K562 (cell line): ENCODE data around the gene OXT. TPM values are rescaled to one million over a fixed set of nuclear protein-coding genes. Genes with fewer than 3 reads are reported as not detected.

ENCODE experiments used
- CBFB ChIP-seq: sonication (generic); formaldehyde crosslinking; IDR thresholded peaks from 2 replicates; pipeline ENCODE4 v1.4.0; 2020; ENCODE audit warnings: mild to moderate bottlenecking, missing genetic modification reagents
- ETS1 ChIP-seq: conservative IDR thresholded peaks from 2 replicates; pipeline ENCODE4 v1.6.1; 2011; ENCODE audit warnings: low read depth, mild to moderate bottlenecking, low read length; ENCODE audit not compliant: control insufficient read depth
- TRIM28 ChIP-seq: fragments of 450-650 bp; IDR thresholded peaks from 2 replicates; pipeline ENCODE4 v1.6.1; 2017
- ZBTB40 ChIP-seq, 2 experiments: fragments of 450-650 bp in 1 of 2; sonication (generic) in 1 of 2; formaldehyde crosslinking in 1 of 2; IDR thresholded peaks; 2 replicates each; pipeline versions ENCODE4 v1.7.1 to v1.9.0; 2016 to 2022; ENCODE audit warnings: inconsistent platforms in 1 of 2, mild to moderate bottlenecking in 1 of 2, missing genetic modification reagents in 1 of 2
- ZNF232 ChIP-seq: sonication (generic); formaldehyde crosslinking; IDR thresholded peaks from 2 replicates; pipeline ENCODE4 v1.8.0; 2022; ENCODE audit warnings: mild to moderate bottlenecking, missing genetic modification reagents
- polyA plus RNA-seq, 8 experiments: library from polyadenylated mRNA; depleted of rRNA in 4 of 8; stranded (reverse) in 5 of 8; unstranded in 3 of 8; fragments of >200 nt; fragmentation: Nextera tagmentation in 2 of 8; fragmentation: Illumina TruSeq in 1 of 8; extraction: Ambion mirVana in 2 of 8; extraction: Trizol in 1 of 8; gene quantifications; 2 replicates each; pipeline versions ENCODE4 v1.2.1 to v1.2.3, GENCODE V29; 2011 to 2014; ENCODE audit warnings: inconsistent platforms in 1 of 8, missing spikeins in 1 of 8
- total RNA-seq, 7 experiments: library from RNA; depleted of rRNA in 6 of 7; stranded (reverse); fragments of >200 nt in 6 of 7; fragmentation: Illumina TruSeq in 2 of 7; extraction: Trizol in 2 of 7; gene quantifications; 2 replicates each; pipeline versions ENCODE4 v1.2.1 to v1.2.3, GENCODE V29; 2011 to 2021; ENCODE audit warnings: low replicate concordance in 1 of 7

The OXT gene
- total and polyA plus RNA-seq, 9 of the 15 experiments (the other 6 are each of a cell fraction or from before 2014, with no cell fraction given) = not detected

GRCh38 chr20:3045816-3046676 lies 25.4 kb upstream of the OXT start, which contains the start of gene MRPS26 (continued):
- peak; percentile 76 for TF ChIP-seq ZBTB40 (IDR thresholded peaks at IDR 0.05)
- TF ChIP-seq ZBTB40 (CRISPR knock-in tag; IDR thresholded peaks at IDR 0.05) = no peak
- TF ChIP-seq ZNF232 (CRISPR knock-in tag) = no peak
- TF ChIP-seq CBFB (CRISPR knock-in tag) = no peak
- TF ChIP-seq TRIM28 = no peak
- peak; percentile 96 for TF ChIP-seq ETS1
